ENCODE data around the gene TAL1. TPM values are rescaled to one million over a fixed set of nuclear protein-coding genes. Genes with fewer than 3 reads are reported as not detected.
A peak's percentile ranks its signal among the peaks of the same experiment; 100 is the strongest.

The TAL1 gene
- total and polyA plus RNA-seq, 2 donors from 2014 or later, result 3.1 to 6.5 TPM

DNA sequence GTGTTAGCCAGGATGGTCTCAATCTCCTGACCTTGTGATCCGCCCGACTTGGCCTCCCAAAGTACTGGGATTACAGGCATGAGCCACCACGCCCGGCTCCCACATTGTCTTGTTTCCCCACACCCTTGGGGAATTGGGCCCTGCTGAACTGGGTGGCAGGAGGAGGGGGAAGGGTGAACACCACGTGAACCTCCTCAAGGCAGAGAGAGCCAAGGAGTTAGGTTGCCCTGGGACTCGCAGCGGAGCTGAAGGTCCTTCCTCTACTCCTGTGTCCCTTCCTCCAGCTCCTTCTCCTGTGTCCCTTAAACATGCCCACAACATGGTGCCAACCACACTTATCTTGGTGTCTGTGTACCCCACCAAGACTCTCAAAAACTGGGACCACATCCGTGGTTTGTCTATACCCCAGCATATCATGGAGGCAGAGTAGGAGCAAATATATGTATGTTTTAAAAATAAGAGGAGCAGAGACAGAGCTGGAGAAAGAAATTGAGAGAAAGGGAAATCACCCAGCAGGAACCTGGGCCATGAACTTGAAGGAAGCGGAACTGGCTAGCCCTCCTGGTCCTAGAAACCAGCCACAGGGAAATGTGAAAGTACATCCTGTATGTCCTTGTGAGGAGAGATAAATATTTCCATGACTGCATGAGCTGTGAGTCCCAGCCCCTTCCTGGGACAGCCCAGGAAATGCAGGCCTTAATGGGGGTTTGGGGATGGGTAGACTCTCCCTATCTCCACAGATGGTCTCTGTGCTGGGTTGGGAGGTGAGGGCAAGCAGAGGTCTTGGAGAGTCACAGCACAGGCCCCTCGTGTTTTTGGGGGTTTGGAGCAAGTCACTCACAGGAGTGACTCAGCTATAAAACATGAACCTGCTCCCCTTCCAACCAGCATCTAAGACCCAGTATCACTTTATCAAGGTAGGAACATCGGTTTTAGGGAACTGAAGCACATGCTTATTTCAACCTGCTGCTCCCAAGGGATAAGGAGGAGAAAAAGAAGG lies 9.4 kb upstream of the TAL1 start:
- intact Hi-C loops (cut with DNase I), result no loop called here
- H3K27ac ChIP-seq (ENCODE audit: low read depth in 2 of 2, low read length in 2 of 2), result peak overlapping the region; percentile 47 to 55
- DNase-seq (peak in 1 of 5 donors; percentile 34), FAIRE-seq (no peak)
- H3K36me3 ChIP-seq (ENCODE audit: control insufficient read depth in 2 of 3, insufficient read depth in 3 of 3, low read length in 3 of 3), result no peaks in the 10 kb centered on the region
- no peak overlapping the region for H3K9ac ChIP-seq (ENCODE audit: low read length in 3 of 3)
- no peaks in the 10 kb centered on the region for H3K27me3 ChIP-seq (ENCODE audit: control insufficient read depth, insufficient read depth, low read length)
- H3K4me3 ChIP-seq (ENCODE audit: low read length in 3 of 3), result no peak overlapping the region
- TF ChIP-seq CTCF (IDR thresholded peaks at IDR 0.05; ENCODE audit: borderline replicate concordance, extremely low read depth, insufficient read depth), result no peak
- no peaks in the 10 kb centered on the region for H3K9me3 ChIP-seq (ENCODE audit: control insufficient read depth in 2 of 3, insufficient read depth in 1 of 3, low read length in 3 of 3)
- H3K4me1 ChIP-seq (ENCODE audit: control insufficient read depth in 2 of 3, insufficient read depth in 2 of 3, low read depth in 1 of 3, low read length in 3 of 3), result peaks cover 0 to 3% (median 0%) of the 10 kb centered on the region in 3 donors

DNA sequence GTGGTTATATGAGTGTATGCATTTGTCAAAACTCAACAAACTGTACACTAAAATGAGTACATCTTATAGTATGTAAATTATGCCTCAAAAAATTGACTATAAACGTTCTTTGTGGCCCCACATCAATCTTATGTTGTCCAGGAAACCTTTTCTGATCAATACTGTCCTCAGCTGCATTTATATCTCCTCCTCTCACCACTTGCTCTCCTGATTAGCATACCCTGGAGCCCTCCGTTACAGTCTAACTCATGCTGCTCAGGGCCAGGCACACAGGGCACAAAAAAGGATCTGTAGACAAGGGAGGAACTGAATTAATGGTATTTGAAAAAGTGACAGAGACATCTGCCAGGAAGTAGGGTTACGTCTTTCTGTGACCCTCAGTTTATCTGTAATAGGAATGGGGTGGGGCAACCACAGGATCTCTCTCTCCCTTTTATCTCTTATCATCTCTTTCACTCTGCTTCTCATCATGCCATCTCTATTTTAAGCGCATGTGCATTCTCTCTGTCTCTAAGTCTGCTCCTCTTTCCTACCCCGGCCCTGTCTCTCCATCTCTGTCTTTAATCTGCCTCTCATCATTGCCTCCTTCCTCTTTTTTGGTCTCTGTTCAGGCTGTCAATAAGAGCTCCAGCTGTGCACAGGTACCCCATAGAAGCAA lies 7.0 kb upstream of the TAL1 start:
- Histone ChIP-seq H3K4me3 (ENCODE audit: low read length in 3 of 3) (no peak overlapping the region), H3K4me1 (ENCODE audit: control insufficient read depth in 2 of 3, insufficient read depth in 2 of 3, low read depth in 1 of 3, low read length in 3 of 3) (peaks cover 0 to 5% (median 0%) of the 10 kb centered on the region in 3 donors), H3K36me3 (ENCODE audit: control insufficient read depth in 2 of 3, insufficient read depth in 3 of 3, low read length in 3 of 3) (no peaks in the 10 kb centered on the region), H3K9me3 (ENCODE audit: control insufficient read depth in 2 of 3, insufficient read depth in 1 of 3, low read length in 3 of 3) (no peaks in the 10 kb centered on the region), H3K9ac (ENCODE audit: low read length in 3 of 3) (no peak overlapping the region), H3K27ac (ENCODE audit: low read depth in 2 of 2, low read length in 2 of 2) (no peak overlapping the region), H3K27me3 (ENCODE audit: control insufficient read depth, insufficient read depth, low read length) (peaks cover 7% of the 10 kb centered on the region)
- FAIRE-seq (no peak), DNase-seq (no peak)
- intact Hi-C loops (cut with DNase I), result no loop called here
- TF ChIP-seq CTCF (IDR thresholded peaks at IDR 0.05; ENCODE audit: borderline replicate concordance, extremely low read depth, insufficient read depth), result no peak

DNA sequence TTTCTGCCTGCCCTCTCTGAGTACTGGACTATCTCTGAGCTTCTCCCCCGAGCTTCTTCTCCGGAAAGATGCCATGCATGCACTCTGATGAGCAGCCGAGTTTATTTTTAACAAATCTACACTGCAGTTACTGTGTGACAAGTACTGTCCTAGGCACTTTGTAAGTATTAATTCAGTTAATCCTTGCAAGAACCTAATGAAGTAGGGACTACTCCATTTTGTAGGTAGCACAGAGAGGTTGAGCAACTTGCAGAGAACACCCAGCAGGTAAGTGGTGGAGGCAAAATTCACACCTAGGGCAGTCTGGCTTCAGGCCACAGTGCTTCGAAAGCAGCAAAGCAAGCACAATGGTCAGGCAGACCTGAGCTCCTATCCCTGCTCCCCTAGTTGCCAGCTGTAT lies 3.8 kb upstream of the TAL1 start:
- H3K27me3 ChIP-seq (ENCODE audit: control insufficient read depth, insufficient read depth, low read length), result peaks cover 32% of the 10 kb centered on the region
- intact Hi-C loops (cut with DNase I), result no loop called here
- TF ChIP-seq CTCF (IDR thresholded peaks at IDR 0.05; ENCODE audit: borderline replicate concordance, extremely low read depth, insufficient read depth), result no peak
- peaks cover 0 to 7% (median 0%) of the 10 kb centered on the region in 3 donors for H3K4me1 ChIP-seq (ENCODE audit: control insufficient read depth in 2 of 3, insufficient read depth in 2 of 3, low read depth in 1 of 3, low read length in 3 of 3)
- peaks cover 0 to 4% (median 0%) of the 10 kb centered on the region in 3 donors for H3K9me3 ChIP-seq (ENCODE audit: control insufficient read depth in 2 of 3, insufficient read depth in 1 of 3, low read length in 3 of 3)
- FAIRE-seq (no peak), DNase-seq (peak in 1 of 5 donors; percentile 15)
- H3K36me3 ChIP-seq (ENCODE audit: control insufficient read depth in 2 of 3, insufficient read depth in 3 of 3, low read length in 3 of 3), result no peaks in the 10 kb centered on the region
- no peak overlapping the region for H3K4me3 ChIP-seq (ENCODE audit: low read length in 3 of 3)
- no peak overlapping the region for H3K27ac ChIP-seq (ENCODE audit: low read depth in 2 of 2, low read length in 2 of 2)
- no peak overlapping the region for H3K9ac ChIP-seq (ENCODE audit: low read length in 3 of 3)

All from kidney (tissue), 14 donors.